Measurements from ENCODE around the gene CPSF2. TPM values are rescaled to one million over a fixed set of nuclear protein-coding genes. Genes with fewer than 3 reads are reported as not detected.
A peak's percentile ranks its signal among the peaks of the same experiment; 100 is the strongest.

The CPSF2 gene
- total and polyA plus RNA-seq, 10 of the 15 experiments (the other 5 are each of a cell fraction or from before 2014, with no cell fraction given), result 18.2 to 71.8 (median 47.0) TPM

GRCh38 chr14:92106143-92106926 lies 15.4 kb upstream of the CPSF2 start, which contains the start of gene ATXN3 (continued):
- no peak for TF ChIP-seq CEBPZ (IDR thresholded peaks at IDR 0.05; ENCODE audit: low read depth, low read length)
- peak; percentile 45 for TF ChIP-seq E4F1 (IDR thresholded peaks at IDR 0.05; ENCODE audit: borderline replicate concordance, partially characterized antibody)
- peak; percentile 98 for TF ChIP-seq RAD51 (IDR thresholded peaks at IDR 0.05)
- TF ChIP-seq LARP7 (IDR thresholded peaks at IDR 0.05), result peak; percentile 57; the same call in 1 of the 2 replicates
- peak; percentile 78 for TF ChIP-seq IKZF1 (conservative IDR thresholded peaks at IDR 0.05)
- 0 out of 2 replicates have a peak, but pooled peaks have one; percentile 45 for TF ChIP-seq SMARCA5 (IDR thresholded peaks at IDR 0.05)
- TF ChIP-seq RFX5 (IDR thresholded peaks at IDR 0.05; ENCODE audit: low read depth, low read length), result 0 out of 2 replicates have a peak, but pooled peaks have one; percentile 37
- peak; percentile 56; the same call in 1 of the 2 replicates for TF ChIP-seq CREM (IDR thresholded peaks at IDR 0.05; ENCODE audit: low read depth)
- TF ChIP-seq ZNF274 (IDR thresholded peaks at IDR 0.05; ENCODE audit: insufficient read depth, insufficient read length), result no peak
- TF ChIP-seq POLR2AphosphoS5 (IDR thresholded peaks at IDR 0.05; ENCODE audit: low read length), result peak; percentile 61; the same call in 1 of the 2 replicates
- no peak for TF ChIP-seq ZBTB33 (IDR thresholded peaks at IDR 0.05)
- no peak for TF ChIP-seq HDAC2 (IDR thresholded peaks at IDR 0.05)
- TF ChIP-seq POLR2AphosphoS2 (IDR thresholded peaks at IDR 0.05; ENCODE audit: low read depth, low read length), result no peak; the same call in 1 of the 2 replicates
- peak; percentile 30; the same call in 1 of the 2 replicates for TF ChIP-seq CHD2 (IDR thresholded peaks at IDR 0.05; ENCODE audit: borderline replicate concordance, low read depth, low read length)
- TF ChIP-seq RELA (IDR thresholded peaks at IDR 0.05; ENCODE audit: borderline replicate concordance, partially characterized antibody), result peak; percentile 60
- TF ChIP-seq ZZZ3 (IDR thresholded peaks at IDR 0.05; ENCODE audit: control insufficient read depth, insufficient read length, low read depth), result no peak
- TF ChIP-seq NFYA (IDR thresholded peaks at IDR 0.05; ENCODE audit: borderline replicate concordance, low read depth, low read length), result no peak
- TF ChIP-seq TARDBP (IDR thresholded peaks at IDR 0.05; ENCODE audit: borderline replicate concordance), result no peak
- TF ChIP-seq POU2F2 (IDR thresholded peaks at IDR 0.05; ENCODE audit: borderline replicate concordance, low read depth, low read length), result 0 out of 3 replicates have a peak, but pooled peaks have one; percentile 4
- TF ChIP-seq FOS (IDR thresholded peaks at IDR 0.05; ENCODE audit: borderline replicate concordance, extremely low read depth, insufficient read length), result peak; percentile 33
- TF ChIP-seq MYC (IDR thresholded peaks at IDR 0.05; ENCODE audit: insufficient read depth, insufficient read length, insufficient replicate concordance, low read length, severe bottlenecking), result no peak
- TF ChIP-seq CBFB (IDR thresholded peaks at IDR 0.05; ENCODE audit: low read depth), result no peak
- peak; percentile 76 for TF ChIP-seq GATAD2B (conservative IDR thresholded peaks at IDR 0.05; ENCODE audit: low read depth)
- TF ChIP-seq NFYB (IDR thresholded peaks at IDR 0.05; ENCODE audit: insufficient read depth, low read depth, low read length), result peak; percentile 76

All from GM12878 (cell line).